Hematopoietic multipotent progenitor cell treated with erythropoietin and hydrocortisone succinate and interleukin-3 and kit ligand, for 15 days (in vitro differentiated cells): ENCODE measurements around the gene YAP1.
A peak's percentile ranks its signal among the peaks of the same experiment; 100 is the strongest.
"Not testable (repeated sequence)": the region's sequence is repeated elsewhere in the genome, so short reads cannot be mapped to it uniquely, and the experiment has no call there.

Experiments
- DNase-seq: peaks from one replicate; pipeline ENCODE4 v3.0.0-alpha.2; 2015; ENCODE audit warnings: low spot score

The YAP1 gene

GRCh38 chr11:102241026-102241425 is 130.8 kb downstream of the YAP1 start:
- no peak for DNase-seq

DNA sequence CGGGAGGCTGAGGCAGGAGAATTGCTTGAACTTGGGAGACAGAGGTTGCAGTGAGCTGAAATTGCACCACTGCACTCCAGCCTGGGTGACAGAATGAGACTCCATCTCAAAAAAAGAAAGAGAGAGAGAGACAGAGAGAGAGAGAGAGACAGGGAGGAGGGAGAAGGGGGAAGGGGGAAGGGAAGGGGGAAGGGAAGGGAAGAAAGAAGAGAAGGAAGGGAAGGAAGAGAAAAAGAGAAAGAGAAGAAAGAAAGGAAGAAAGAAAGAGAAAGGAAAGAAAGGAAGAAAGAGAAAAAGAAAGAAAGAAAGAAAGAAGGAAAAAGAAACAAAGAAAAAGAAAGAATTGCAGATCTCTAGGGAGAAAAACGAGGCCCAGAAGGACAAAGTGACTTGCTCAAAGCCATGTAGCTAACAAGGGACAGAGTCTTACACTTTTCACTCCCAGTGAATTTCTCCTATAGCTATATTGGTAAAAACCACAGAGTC is 133.2 kb downstream of the YAP1 start:
- no peak for DNase-seq

DNA sequence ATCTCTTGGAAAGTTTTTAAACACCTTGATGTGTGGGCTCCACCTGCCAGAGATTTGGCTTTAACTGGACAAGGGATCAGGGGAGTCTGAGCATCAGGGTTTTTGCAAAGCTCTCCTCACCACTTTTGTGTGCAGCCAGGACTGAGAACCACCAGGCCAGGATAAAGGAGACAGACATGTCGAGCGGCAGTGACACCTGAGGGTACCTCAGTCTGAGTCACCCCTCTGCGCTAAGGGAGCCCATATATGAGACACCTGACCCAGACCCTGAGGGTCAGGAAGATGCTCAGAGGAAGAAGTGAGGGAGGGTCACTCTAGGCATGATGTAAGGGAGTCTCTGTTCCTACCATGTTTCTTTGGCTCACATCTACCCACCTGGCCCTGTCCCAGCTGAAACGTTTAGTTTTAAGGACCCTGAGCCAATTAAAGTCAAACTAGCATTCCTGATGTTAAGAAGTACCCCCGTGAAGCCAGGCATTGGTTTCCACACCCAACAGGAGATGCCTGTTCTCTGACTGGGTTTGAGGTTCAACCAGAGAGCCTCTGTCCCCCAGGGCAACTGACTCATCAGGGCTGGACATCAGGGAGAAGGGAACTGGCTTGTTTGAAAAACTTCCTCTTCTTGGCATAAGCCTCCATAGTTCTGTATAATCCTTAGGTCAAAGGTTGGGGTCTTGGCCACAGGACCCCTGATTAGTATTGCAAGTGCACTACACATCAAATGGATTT is 134.6 kb downstream of the YAP1 start:
- no peak for DNase-seq

DNA sequence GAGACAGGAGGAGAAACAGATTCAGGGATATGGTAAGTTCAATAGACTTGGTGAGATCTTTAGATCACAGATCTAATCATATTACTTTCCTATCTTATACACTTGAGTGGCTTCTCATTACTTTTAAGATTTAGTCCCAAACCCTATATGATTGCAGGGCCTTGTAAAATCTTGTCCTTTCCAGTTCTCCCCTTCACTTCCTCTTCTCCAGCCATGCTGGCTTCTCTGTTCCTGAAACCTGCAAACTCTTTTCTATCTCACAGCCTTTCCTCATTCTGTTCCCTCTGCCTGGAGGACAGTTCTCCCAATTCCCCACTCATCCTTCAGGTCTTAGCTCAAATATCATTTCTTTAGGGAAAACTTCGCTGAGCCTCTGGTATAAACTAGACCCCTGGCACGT is 141.2 kb downstream of the YAP1 start:
- DNase-seq, result no peak

- no peak for DNase-seq
These were observed 142.2 kb downstream of the YAP1 start for GRCh38 chr11:102252339-102252891.

DNA sequence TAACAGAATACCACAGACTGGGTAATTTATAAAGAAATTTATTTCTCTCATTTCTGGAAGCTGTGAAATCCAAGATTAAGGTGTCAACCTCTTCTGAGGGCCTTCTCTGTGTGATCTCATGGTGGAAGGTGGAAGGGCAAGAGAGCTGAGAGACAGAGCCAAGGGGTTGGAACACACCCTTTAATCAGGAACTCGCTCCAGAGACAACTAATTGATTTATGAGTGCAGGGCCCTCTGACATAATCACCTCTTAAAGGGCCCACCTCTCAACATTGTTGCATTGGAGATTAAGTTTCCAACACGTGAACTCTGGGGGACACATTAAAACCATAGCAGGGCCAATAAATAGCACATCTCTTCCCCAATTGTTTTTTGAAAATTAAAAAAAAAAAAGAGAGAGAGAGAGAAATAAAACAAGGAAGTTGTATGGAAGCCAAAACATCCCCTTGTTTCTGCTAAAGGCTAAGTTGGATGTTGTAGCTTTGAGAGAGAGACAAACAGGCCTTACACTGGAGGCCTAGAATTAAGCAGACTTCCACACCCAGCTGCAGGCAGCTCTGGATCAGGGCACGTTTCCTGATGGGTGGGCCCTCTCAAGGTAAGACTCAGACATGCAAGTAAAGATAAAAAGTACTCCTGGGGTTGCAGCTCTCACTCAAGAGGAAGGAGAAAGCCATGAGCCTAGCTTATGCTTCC is 142.9 kb downstream of the YAP1 start:
- no peak for DNase-seq

GRCh38 chr11:102254047-102254446 is 143.8 kb downstream of the YAP1 start:
- peak; percentile 11 for DNase-seq

DNA sequence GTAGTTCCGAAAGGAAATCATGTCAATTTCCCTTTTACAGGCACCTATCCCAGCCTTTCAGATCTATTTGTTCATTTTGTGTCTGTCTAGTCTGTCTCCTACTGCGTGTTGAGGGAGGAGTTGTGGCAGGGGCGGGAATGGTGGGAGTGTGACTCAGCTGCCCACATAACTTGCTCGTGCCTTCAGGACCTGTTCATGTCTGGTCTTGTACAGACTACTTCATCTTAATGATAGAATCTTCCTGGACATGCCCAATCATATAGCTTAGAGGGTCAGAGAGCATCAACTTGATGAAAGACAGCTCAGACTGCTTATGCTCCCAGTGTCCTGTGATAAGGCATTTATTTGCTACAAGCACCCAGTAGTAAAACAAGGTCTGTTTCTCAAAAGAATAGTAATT is 146.0 kb downstream of the YAP1 start:
- no peak for DNase-seq

- DNase-seq, result no peak
These were observed 150.0 kb downstream of the YAP1 start for GRCh38 chr11:102260241-102260640.

DNA sequence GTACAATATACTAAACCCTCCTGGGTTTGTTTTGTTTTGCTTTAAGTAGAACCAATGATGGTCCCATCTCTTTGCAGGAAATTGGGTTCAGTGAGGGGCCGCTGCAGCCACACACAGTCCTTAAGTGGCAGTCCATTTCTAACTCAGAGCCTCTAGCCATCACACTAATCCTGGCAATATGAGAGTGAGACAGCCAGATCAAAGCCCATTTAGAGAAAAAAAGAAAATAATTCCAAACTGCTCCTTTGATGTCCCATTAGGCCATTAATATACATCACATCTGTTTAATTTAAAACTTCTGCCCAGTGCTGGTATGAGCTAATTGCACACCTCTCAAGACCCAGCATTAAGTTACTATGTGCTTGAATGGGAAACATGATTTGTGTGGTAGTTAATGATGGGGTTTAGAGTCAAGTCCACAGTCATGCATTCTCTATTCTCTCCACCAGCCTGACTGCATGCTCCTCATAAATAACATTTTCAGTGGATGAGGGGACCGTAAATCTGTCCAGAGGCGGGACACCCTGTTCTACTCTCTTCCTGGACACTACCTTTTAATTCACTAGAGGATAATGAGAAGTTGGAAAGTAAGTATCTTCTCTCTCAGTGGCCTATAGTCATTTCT is 153.2 kb downstream of the YAP1 start:
- no peak for DNase-seq

GRCh38 chr11:102264704-102265103 is 154.5 kb downstream of the YAP1 start:
- DNase-seq, result not testable (repeated sequence)

- no peak for DNase-seq
These were observed 155.9 kb downstream of the YAP1 start for GRCh38 chr11:102266099-102266498.

GRCh38 chr11:102267609-102268008 is 157.4 kb downstream of the YAP1 start:
- DNase-seq, result no peak

DNA sequence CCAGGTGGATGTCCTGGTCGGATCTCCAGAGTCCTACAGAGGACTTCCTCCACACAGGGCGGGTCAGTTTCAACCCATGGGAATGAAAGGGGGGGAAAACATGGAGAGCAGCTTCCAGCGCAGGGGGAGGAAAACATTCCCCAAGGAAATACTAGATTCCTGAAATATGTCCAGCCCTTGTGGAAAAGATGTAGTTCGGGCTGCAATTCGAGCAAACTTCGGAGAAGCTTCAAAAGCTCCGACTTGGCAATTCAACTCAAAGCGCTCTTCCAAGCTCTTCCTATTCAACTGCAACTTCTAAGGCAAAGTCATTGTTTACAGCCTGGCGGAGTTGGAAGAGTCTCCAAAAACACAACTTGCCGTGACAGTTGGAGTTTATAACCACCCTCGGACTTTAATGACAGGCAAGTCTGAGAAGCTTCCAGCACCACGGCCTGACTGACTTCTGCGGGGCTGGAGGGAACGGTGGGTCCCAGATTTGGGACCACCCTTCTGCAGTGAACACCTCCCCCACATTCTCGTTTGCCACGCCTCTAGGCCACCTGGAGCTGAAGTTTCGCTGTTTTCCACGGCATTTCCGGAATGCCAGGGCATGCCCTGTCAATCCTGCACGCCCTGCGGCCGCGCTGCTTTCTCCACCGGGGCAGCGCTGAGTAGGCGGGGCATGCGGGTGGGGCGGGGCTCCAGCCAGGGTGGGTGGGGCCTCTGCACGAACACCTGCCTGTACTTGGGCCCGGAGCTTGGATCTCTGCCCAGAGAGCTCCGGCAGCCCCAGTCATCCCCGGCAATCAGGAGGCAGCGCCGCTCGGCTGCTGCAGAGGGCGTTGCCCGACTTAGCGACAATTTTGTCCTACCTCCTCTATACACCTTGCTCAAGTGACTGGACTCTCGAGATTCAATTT is 158.1 kb downstream of the YAP1 start:
- peak; percentile 72 for DNase-seq

DNA sequence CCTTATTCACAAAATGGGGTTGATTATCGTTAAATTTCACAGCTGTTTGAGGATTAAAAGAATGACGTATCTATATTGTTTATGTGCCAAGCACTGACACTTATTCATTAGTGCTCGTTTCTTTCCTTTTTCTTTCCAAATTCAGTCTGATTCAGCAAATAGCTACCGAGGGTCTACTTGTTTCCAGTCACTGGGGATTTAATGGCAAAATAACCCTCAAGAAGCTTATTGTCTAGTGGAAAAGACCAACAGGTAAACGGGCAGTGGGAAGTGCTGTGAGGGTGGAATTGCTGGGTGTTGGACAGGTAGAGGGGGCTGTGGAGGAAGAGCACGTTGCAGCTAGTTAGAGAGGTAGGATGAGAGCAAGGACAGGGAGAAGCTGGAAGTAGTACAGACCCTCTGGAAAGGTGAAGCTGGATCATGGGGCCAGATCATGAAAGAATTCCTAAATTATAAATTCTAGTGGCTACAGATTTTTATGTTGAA is 158.8 kb downstream of the YAP1 start:
- DNase-seq, result no peak

DNA sequence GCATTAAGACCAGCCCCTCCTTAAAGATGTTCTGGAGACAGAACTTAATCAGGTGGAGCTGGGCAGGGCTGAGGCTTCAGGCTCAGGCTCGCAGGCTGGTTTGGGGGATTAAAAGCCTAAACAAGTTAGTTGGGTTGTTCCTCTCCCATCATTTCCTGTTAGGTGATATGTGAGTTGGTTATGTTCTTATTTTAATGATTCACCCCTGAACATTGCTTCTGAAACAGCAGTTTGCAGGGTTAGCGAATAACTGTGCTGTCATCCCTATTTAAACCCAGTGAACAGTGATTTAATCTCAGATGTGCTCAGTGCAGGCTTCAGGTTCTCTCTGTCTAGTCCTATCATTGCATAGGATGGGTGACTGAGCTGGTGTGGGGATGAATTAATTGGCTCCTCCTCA is 159.7 kb downstream of the YAP1 start:
- DNase-seq, result no peak

- no peak for DNase-seq
These were observed 162.0 kb downstream of the YAP1 start for GRCh38 chr11:102272047-102272824.

GRCh38 chr11:102274628-102275027 is 164.4 kb downstream of the YAP1 start:
- no peak for DNase-seq

DNA sequence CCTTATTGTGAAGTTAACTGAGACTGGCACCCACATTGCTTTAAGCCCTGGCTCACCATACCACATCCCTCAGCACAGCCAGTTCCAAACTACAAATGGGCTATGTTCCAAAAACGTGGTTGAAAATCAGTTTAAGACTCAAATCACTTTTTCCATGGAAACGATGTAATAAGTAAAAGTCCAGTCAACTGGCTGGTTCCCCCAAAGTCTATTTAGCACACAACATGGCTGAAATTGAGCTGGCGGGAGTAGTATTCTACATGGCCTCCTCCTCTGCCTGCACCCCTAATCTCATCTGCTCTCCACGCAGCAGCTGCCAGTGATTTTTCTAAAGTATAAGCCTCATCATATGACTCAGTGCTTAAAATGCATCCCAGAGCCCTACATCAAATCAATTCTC is 166.1 kb downstream of the YAP1 start:
- DNase-seq, result no peak

- no peak for DNase-seq
These were observed 166.5 kb downstream of the YAP1 start for GRCh38 chr11:102276783-102277182.

GRCh38 chr11:102279641-102280170 is 169.5 kb downstream of the YAP1 start:
- DNase-seq, result no peak
